Sigmoid colon (tissue), 7 donors: ENCODE measurements around the gene ILK. TPM values are rescaled to one million over a fixed set of nuclear protein-coding genes. Genes with fewer than 3 reads are reported as not detected.

Source experiments
- DNase-seq: peaks from one replicate; pipeline ENCODE4 v3.0.0-alpha.2; 2019
- H3K27ac ChIP-seq, 4 donors: fragments of 200-600 bp; sonication (generic); one replicate each; pipeline ENCODE4 v1.5.1; 2016 to 2019; ENCODE audit warnings: mild to moderate bottlenecking in 1 of 4
- H3K27me3 ChIP-seq, 3 donors: fragments of 200-600 bp; sonication (generic); one replicate each; pipeline ENCODE4 v1.5.1; 2019; ENCODE audit warnings: mild to moderate bottlenecking in 1 of 3
- H3K36me3 ChIP-seq, 4 donors: fragments of 200-600 bp; sonication (generic); one replicate each; pipeline ENCODE4 v1.5.1; 2016 to 2019
- H3K4me1 ChIP-seq, 4 donors: fragments of 200-600 bp; sonication (generic); one replicate each; pipeline ENCODE4 v1.5.1; 2017 to 2019
- H3K4me3 ChIP-seq, 4 donors: fragments of 200-600 bp; sonication (generic); one replicate each; pipeline ENCODE4 v1.5.1; 2017 to 2019; ENCODE audit warnings: mild to moderate bottlenecking in 2 of 4, moderate library complexity in 1 of 4
- H3K9me3 ChIP-seq, 4 donors: fragments of 200-600 bp in 3 of 4; sonication (generic) in 3 of 4; one replicate each; pipeline versions ENCODE4 v1.5.1 to v1.6.1; 2013 to 2019
- EP300 ChIP-seq, 4 donors: sonication (generic); formaldehyde crosslinking; IDR thresholded peaks; one replicate each; pipeline ENCODE4 v1.6.1; 2017; ENCODE audit warnings: antibody characterized with exemption in 4 of 4
- POLR2A ChIP-seq, 2 donors: fragments of 450-650 bp; IDR thresholded peaks; one replicate each; pipeline ENCODE4 v1.6.1; 2016; ENCODE audit warnings: antibody characterized with exemption in 2 of 2, mild to moderate bottlenecking in 2 of 2, moderate library complexity in 2 of 2
- POLR2AphosphoS5 ChIP-seq, 4 donors: sonication (generic); formaldehyde crosslinking; IDR thresholded peaks; one replicate each; pipeline ENCODE4 v1.6.1; 2017; ENCODE audit warnings: antibody characterized with exemption in 4 of 4
- WGBS, 2 donors: extraction: QIAGEN DNeasy Blood & Tissue Kit; methylation state at CpG; one replicate each; pipeline ENCODE4 v1.1.7; 2013; 5-methylcytosine and 5-hydroxymethylcytosine counted together
- intact Hi-C: fragments of 100-400 bp; cut with DNase I; formaldehyde crosslinking; loops from one replicate; pipeline ENCODE4 v1.15.1; 2023
- polyA plus RNA-seq, 3 donors: library from polyadenylated mRNA; stranded (reverse); fragments of 200-250 nt; gene quantifications; one replicate each; pipeline ENCODE4 v1.2.3, GENCODE V29; 2013
- total RNA-seq, 4 donors: library from RNA; depleted of rRNA; stranded (reverse); fragments of >200 nt; gene quantifications; one replicate each; pipeline ENCODE4 v1.1.0, GENCODE V29; 2016
- TF ChIP-seq, protein P1 (sequence below), 4 experiments: fragments of 450-650 bp in 3 of 4; fragments of 200-600 bp in 1 of 4; IDR thresholded peaks; one replicate each; pipeline ENCODE4 v1.5.1; 2016 to 2019; ENCODE audit warnings: antibody characterized with exemption in 4 of 4, mild to moderate bottlenecking in 3 of 4, moderate library complexity in 2 of 4
- donor health status: healthy with polysubstance abuse.
- donor health status: Bipolar disorder and iron deficiency.
- donor health status: healthy.

Gene ILK
- total and polyA plus RNA-seq, 7 donors, result 93.7 to 607 (median 450) TPM

DNA sequence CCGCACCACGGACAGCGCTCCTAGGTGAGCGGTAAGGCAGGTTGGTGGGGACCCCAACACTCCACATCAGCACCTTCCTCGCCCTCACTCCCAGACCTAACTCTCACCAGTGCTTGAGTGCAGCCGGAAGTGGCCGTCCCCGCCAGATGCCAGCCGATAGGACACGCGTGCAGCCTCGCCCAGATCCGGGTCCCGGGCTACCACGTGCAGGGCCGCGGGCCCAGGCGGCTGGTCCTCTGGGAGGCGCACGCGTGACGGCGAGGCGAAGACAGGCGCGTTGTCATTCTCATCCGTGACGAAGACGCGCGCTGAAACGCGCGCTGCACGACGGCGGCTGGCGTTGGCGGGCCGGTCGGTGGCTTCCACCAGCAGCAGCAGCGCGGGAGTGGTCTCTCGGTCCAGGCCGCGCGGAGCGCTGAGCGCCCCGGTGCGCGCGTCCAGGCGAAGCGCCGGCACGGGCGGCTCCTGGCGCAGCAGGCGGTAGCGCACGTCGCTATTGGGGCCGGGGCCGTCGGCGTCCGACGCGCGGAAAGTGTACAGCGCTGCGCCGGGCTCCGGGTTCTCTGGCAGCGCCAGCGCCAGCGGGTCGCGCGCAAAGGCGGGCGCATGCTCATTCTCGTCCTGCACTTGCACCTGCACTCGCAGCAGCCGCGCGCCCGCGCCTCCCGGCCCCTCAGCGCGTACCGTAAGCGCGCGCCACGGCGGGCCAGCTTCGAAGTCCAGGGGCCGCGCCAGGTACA lies 26.5 kb downstream of the ILK start:
- TF ChIP-seq EP300 (IDR thresholded peaks at IDR 0.05) (no peak), POLR2A (IDR thresholded peaks at IDR 0.05) (no peak), POLR2AphosphoS5 (IDR thresholded peaks at IDR 0.05) (no peak)
- TF ChIP-seq, protein P1, sequence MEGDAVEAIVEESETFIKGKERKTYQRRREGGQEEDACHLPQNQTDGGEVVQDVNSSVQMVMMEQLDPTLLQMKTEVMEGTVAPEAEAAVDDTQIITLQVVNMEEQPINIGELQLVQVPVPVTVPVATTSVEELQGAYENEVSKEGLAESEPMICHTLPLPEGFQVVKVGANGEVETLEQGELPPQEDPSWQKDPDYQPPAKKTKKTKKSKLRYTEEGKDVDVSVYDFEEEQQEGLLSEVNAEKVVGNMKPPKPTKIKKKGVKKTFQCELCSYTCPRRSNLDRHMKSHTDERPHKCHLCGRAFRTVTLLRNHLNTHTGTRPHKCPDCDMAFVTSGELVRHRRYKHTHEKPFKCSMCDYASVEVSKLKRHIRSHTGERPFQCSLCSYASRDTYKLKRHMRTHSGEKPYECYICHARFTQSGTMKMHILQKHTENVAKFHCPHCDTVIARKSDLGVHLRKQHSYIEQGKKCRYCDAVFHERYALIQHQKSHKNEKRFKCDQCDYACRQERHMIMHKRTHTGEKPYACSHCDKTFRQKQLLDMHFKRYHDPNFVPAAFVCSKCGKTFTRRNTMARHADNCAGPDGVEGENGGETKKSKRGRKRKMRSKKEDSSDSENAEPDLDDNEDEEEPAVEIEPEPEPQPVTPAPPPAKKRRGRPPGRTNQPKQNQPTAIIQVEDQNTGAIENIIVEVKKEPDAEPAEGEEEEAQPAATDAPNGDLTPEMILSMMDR (IDR thresholded peaks at IDR 0.05), result no peak
- intact Hi-C loops, result no loop called here
- 30 to 73% methylated on average over 102 of the region's 102 CpGs for WGBS, 2 donors
- no peak overlapping the region for H3K27ac ChIP-seq
- no peaks in the 10 kb centered on the region for H3K9me3 ChIP-seq
- peaks cover 24 to 88% (median 56%) of the 10 kb centered on the region in 4 donors for H3K36me3 ChIP-seq
- H3K4me3 ChIP-seq, result no peak overlapping the region
- H3K4me1 ChIP-seq, result peaks cover 0 to 15% (median 6%) of the 10 kb centered on the region in 4 donors
- no peaks in the 10 kb centered on the region for H3K27me3 ChIP-seq
- DNase-seq, result no peak

DNA sequence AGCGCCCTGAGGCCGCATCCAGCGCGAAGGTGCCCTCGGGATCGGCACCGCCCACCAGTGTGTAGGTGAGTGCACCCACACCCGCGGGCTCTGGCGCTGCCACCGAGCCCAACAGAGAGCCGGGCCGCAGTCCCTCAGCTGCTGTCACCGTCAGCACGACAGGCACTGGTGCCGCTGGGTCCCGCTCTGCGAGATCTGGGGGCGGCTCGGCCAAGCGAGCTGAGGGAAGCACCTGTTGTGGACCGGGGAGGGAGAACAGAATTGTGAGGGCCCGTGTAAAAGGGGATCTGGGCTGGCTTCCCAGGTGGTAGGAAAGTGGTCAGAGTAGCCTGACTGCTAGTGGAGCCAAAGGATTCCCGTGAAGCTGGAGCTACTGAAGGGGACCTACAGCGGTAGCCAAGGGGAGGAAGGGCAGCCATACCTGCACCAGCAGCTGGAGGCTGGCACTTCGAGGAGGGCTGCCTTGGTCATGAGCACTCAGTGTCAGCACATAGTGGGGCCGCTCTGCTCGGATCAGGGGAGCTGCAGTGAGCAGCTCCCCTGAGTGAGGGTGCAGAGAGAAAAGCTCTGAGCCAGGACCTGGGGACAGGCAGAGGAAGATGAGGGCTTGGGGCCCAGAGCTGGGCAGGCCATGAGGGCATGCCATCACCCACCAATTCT lies 27.2 kb downstream of the ILK start:
- Histone ChIP-seq H3K27ac (no peak overlapping the region), H3K4me3 (no peak overlapping the region), H3K9me3 (no peaks in the 10 kb centered on the region), H3K27me3 (no peaks in the 10 kb centered on the region), H3K4me1 (peaks cover 0 to 22% (median 13%) of the 10 kb centered on the region in 4 donors), H3K36me3 (peaks cover 19 to 81% (median 53%) of the 10 kb centered on the region in 4 donors)
- WGBS, 2 donors, result 35 to 78% methylated on average over 28 of the region's 28 CpGs
- no peak for DNase-seq
- intact Hi-C loops, result no loop called here
- TF ChIP-seq EP300 (IDR thresholded peaks at IDR 0.05) (no peak), POLR2AphosphoS5 (IDR thresholded peaks at IDR 0.05) (no peak), POLR2A (IDR thresholded peaks at IDR 0.05) (no peak)
- TF ChIP-seq, protein P1 (IDR thresholded peaks at IDR 0.05), result no peak

DNA sequence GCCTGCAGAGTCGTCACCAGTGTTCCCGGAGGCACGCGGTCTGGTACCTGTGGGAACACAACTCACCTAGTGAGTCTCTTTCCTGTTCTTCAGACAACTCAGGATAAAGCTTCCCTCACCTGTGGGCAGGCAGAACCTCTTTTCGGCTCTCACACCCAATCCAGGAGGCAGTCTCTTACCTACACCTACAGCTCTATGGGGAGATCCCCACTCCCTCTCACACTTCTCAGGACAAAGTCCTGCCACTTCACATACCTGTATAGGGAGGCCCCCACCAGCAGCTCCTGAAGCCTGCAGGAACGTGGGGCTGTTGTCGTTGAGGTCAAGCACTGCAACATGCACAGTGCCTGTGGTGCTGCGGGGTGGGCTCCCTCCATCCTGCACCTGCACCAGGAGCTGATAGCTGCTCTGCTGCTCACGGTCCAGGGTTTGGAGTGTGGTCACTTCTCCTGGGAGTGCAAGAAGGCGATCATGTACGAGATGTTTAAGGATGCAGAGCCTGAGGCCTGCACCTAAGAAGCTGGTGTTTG lies 27.9 kb downstream of the ILK start:
- Histone ChIP-seq H3K9me3 (no peaks in the 10 kb centered on the region), H3K27me3 (no peaks in the 10 kb centered on the region), H3K36me3 (peaks cover 15 to 75% (median 47%) of the 10 kb centered on the region in 4 donors), H3K4me1 (peaks cover 0 to 28% (median 20%) of the 10 kb centered on the region in 4 donors), H3K27ac (no peak overlapping the region), H3K4me3 (no peak overlapping the region)
- no peak for TF ChIP-seq POLR2A (IDR thresholded peaks at IDR 0.05)
- no peak for TF ChIP-seq POLR2AphosphoS5 (IDR thresholded peaks at IDR 0.05)
- TF ChIP-seq, protein P1 (IDR thresholded peaks at IDR 0.05), result no peak
- TF ChIP-seq EP300 (IDR thresholded peaks at IDR 0.05), result no peak
- no peak for DNase-seq
- 87 to 90% methylated on average over 11 of the region's 11 CpGs for WGBS, 2 donors
- intact Hi-C loops, result no loop called here

DNA sequence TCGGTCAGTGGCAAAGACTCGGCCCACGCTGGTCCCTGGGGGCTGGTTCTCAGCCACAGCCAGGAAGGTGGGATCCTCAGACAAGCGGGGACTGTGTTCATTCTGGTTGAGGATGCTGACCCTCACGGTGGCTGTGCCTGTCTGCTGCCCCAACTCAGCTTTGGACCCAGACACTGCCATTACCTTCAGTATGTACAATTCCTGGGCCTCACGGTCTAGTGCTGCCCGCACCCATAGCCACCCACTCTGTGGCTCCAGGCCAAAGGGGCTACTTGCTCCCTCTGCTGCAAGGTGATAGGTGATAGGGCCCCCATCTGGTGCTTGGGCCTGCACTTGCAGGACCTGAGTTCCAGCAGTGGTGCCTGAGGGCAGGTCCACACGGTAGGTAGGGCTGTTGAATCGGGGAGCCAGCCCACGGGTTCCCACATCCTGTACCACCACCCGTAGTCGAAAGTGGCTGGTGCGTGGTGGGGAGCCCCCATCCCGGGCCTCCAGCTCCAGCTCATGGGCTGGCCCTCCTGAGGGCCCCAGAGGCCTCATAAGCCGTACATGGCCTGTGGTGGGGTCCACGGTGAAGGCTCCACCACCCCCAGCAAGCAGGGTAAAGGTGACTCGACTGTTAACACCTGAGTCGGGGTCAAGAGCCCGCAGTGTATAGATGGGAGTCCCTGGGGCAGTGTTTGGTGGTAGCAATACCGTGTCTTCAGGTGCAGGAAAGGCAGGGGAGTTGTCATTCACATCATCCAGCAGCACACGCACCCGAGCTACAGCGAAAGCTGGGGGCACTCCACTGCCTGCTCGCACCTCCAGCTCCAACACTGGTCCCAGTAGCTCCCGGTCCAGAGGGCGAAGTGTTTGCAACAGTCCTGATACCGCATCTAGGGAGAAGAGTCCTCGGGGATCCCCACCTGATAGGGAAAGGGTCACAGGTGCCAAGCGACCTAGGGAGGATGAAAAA lies 28.8 kb downstream of the ILK start:
- 92 to 95% methylated on average over 29 of the region's 29 CpGs for WGBS, 2 donors
- intact Hi-C loops, result no loop called here
- Histone ChIP-seq H3K27me3 (no peaks in the 10 kb centered on the region), H3K36me3 (peaks cover 5 to 65% (median 37%) of the 10 kb centered on the region in 4 donors), H3K27ac (no peak overlapping the region), H3K4me3 (no peak overlapping the region), H3K9me3 (no peaks in the 10 kb centered on the region), H3K4me1 (peaks cover 0 to 38% (median 29%) of the 10 kb centered on the region in 4 donors)
- DNase-seq, result no peak
- TF ChIP-seq POLR2A (IDR thresholded peaks at IDR 0.05) (no peak), POLR2AphosphoS5 (IDR thresholded peaks at IDR 0.05) (no peak), EP300 (IDR thresholded peaks at IDR 0.05) (no peak)
- TF ChIP-seq, protein P1 (IDR thresholded peaks at IDR 0.05), result no peak
